Left colon (tissue), 2 donors: ENCODE data around the gene CCDC87. TPM values are rescaled to one million over a fixed set of nuclear protein-coding genes. Genes with fewer than 3 reads are reported as not detected.
"Not testable (repeated sequence)": the region's sequence is repeated elsewhere in the genome, so short reads cannot be mapped to it uniquely, and the experiment has no call there.

Experiments
- ATAC-seq: fragments of 200-7000 bp; cut with Tn5 transposase; one replicate; pipeline ENCODE4 v1.9.1; 2020; ENCODE audit warnings: mild to moderate bottlenecking, moderate library complexity
- DNase-seq, 2 donors: peaks; one replicate each; pipeline ENCODE4 v3.0.0-alpha.2; 2020
- intact Hi-C, 2 donors: fragments of 100-400 bp; cut with DNase I in 1 of 2; cut with micrococcal nuclease in 1 of 2; formaldehyde crosslinking; loops; one replicate each; pipeline versions ENCODE4 v1.11.2 to v1.14.0; 2022; cut with DNase I, micrococcal nuclease
- long read RNA-seq: library from polyadenylated mRNA; unstranded; transcript quantifications from one replicate; pipeline ENCODE4 v2.0.0, GENCODE V29; 2021
- total RNA-seq, 2 donors: library from RNA; stranded (reverse); fragmentation: NEBNext Ultra II Directional; extraction: Animal tissue kit (Norgen Biotek cat#: 25700); gene quantifications; one replicate each; pipeline ENCODE4 v1.2.1, GENCODE V29; 2021
- donor health status: DM: no; HTN: no; CAD: no.
- donor health status: DM: yes; HTN: yes; CAD: no.

CCDC87 gene
- under 1 TPM; 0.22 to 0.46 TPM for total RNA-seq
- long read RNA-seq = 0 reads

GRCh38 chr11:66592457-66593302, at the start of gene CCDC87, which contains the start of gene CCS:
TSS of gene CCDC87 (minus strand) at chr11:66593063. CDS start at chr11:66593015, 48 bp downstream.
TSS of gene CCS (plus strand) at chr11:66593185. CDS start at chr11:66593262, 77 bp downstream.
- DNase-seq (peak; percentile 98 to 100), ATAC-seq (peak; percentile 97)
- intact Hi-C loops = no loop called here

GRCh38 chr11:66641834-66642233, 49.0 kb upstream of the CCDC87 start:
- intact Hi-C loops = no loop called here
- DNase-seq = no peak
- no peak for ATAC-seq

- intact Hi-C loops, DNase-seq, ATAC-seq: not testable (repeated sequence)
Measured at GRCh38 chr11:66639814-66640340, 47.0 kb upstream of the CCDC87 start.

DNA sequence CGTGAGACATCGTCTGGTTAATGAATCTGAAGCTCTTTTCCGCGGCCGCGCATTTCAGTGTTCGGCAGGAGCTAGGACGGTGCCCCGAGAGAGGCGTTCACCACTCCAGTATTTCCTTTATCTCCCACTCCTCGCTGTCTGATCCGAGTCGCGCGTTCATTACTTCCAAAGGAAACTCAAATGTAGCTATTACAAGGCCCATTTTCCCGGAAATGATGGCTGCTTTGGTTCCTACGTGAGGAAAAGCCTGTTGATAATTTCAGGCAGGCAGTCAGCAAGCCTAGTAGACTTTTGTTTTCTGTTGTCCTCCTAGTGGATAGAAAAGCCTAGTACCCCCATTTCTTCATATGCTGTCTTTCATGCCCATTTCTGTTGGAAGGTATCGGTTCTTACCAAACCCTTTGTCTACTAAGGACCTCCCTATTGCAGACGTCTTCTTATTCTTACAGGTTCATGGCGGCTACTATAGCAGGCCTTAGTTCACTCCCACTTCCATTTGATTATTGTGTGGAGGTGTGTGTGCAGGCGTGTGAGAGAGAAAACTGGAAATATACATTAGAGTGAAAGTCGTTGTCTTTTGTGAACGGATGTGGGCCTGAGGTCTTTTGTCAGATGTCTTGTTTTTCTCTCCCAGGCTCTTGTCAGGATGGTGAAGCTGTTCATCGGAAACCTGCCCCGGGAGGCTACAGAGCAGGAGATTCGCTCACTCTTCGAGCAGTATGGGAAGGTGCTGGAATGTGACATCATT, 46.4 kb upstream of the CCDC87 start:
- intact Hi-C loops = no loop called here
- no peak for DNase-seq

GRCh38 chr11:66638177-66639065, 45.6 kb upstream of the CCDC87 start, which contains the start of gene RBM4:
TSS of gene RBM4 (plus strand) at chr11:66638703. CDS start at chr11:66639712, 1,009 bp downstream.
- intact Hi-C loops = no loop called here
- peak; percentile 93 to 99 for DNase-seq
- ATAC-seq = peak; percentile 92

More for the DNA sequence above, 46.4 kb upstream of the CCDC87 start:
- ATAC-seq = peak; percentile 19

DNA sequence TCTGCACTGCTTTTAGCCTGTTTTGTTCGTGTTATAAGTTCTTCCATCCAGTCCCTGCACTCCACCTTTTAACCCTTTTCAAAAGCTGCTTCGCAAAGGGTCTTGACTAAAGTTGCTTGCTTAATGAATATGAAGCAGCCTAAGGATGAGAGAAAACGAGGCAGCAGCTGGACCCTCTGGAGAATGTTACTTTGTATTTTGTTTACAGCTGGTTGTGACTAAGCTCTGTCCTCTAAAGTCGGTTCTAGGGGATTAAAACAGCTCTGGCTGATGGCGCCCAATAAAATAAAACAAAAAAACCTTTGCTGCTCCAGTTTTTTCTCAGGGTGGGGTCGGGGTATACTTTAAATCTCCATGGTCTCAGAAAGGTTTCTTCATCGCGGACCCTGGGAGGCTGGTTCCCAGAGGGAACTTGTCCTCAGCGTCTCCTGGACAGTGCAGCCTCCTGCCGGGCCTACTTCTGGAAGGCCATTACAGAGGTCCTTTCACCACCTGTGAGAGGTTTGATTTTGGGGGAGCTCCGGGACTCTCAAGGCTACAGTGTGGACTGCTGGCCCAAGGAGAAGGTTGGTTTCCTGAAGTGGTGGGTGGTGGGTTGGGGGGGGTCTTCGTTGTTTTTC, 44.8 kb upstream of the CCDC87 start:
- DNase-seq (no peak), ATAC-seq (no peak)
- intact Hi-C loops = no loop called here

GRCh38 chr11:66636411-66636810, 43.5 kb upstream of the CCDC87 start:
- DNase-seq (no peak), ATAC-seq (no peak)
- intact Hi-C loops = no loop called here

GRCh38 chr11:66632952-66633351, 40.1 kb upstream of the CCDC87 start:
- DNase-seq (no peak), ATAC-seq (no peak)
- intact Hi-C loops = no loop called here

GRCh38 chr11:66631883-66632282, 39.0 kb upstream of the CCDC87 start:
- peak; percentile 10 for ATAC-seq
- no peak for DNase-seq
- intact Hi-C loops = no loop called here

- ATAC-seq (no peak), DNase-seq (no peak)
- intact Hi-C loops = no loop called here
Measured at GRCh38 chr11:66629356-66629755, 36.5 kb upstream of the CCDC87 start.

DNA sequence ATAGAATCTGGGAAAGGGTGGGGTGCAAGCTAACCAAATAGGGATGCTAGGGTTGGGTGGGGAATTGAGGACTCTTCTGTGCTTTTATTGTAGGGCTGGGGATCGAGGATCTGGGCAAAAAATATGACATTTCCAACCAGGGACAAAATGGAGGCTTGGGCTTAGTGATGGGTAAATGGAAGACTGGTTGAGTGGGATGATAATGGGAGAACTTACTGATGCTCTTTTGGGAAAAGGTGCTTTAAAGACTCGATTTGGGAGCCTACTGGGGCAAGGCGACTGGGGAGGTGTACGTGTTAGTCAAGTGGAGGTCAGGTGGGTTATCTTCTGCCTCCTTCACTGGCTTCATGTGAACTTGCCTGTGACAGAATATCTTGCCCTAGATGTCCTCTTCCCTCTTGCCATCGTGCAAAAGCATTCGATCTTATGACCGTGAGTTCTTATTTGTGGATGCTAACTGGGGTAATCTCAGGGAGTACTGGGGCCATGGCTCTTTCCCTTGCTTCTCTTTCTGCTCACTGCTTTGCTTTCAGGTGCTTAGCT, 35.3 kb upstream of the CCDC87 start:
- intact Hi-C loops = no loop called here
- DNase-seq = no peak
- ATAC-seq = no peak

GRCh38 chr11:66626926-66627325, 34.1 kb upstream of the CCDC87 start:
- ATAC-seq (no peak), DNase-seq (no peak)
- intact Hi-C loops = no loop called here

DNA sequence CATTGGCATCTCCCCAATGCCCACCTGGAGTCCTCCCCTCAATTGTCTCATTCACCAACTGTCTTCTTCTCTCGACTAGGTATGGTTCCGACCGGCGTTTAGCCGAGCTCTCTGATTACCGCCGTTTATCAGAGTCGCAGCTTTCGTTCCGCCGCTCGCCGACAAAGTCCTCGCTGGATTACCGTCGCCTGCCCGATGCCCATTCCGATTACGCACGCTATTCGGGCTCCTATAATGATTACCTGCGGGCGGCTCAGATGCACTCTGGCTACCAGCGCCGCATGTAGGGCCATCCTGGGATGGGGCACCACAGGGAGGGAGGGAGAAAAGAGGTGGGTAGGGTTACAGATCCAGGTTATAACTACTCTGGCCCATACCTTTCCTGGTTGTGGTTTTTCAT, 33.5 kb upstream of the CCDC87 start:
- no peak for DNase-seq
- no peak for ATAC-seq
- intact Hi-C loops = no loop called here

- DNase-seq (no peak), ATAC-seq (no peak)
- intact Hi-C loops = no loop called here
Measured at GRCh38 chr11:66625752-66626149, 32.9 kb upstream of the CCDC87 start.

DNA sequence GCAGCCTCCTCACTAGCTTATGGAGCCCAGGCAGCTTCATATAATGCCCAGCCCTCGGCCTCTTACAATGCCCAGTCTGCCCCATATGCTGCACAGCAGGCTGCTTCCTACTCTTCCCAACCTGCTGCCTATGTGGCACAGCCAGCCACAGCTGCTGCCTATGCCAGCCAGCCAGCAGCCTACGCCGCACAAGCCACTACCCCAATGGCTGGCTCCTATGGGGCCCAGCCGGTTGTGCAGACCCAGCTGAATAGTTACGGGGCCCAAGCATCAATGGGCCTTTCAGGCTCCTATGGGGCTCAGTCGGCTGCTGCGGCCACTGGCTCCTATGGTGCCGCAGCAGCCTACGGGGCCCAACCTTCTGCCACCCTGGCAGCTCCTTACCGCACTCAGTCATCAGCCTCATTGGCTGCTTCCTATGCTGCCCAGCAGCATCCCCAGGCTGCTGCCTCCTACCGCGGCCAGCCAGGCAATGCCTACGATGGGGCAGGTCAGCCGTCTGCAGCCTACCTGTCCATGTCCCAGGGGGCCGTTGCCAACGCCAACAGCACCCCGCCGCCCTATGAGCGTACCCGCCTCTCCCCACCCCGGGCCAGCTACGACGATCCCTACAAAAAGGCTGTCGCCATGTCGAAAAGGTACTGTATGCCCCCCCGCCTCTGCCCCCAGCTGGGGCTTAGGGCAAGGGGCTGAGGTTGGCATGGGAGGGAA, 32.3 kb upstream of the CCDC87 start:
- intact Hi-C loops = no loop called here
- ATAC-seq (peak; percentile 8), DNase-seq (no peak)

- ATAC-seq (no peak), DNase-seq (no peak)
- intact Hi-C loops = no loop called here
Measured at GRCh38 chr11:66624450-66624849, 31.6 kb upstream of the CCDC87 start.

- DNase-seq (no peak), ATAC-seq (no peak)
- intact Hi-C loops = no loop called here
Measured at GRCh38 chr11:66619080-66619554, 26.3 kb upstream of the CCDC87 start.
